GM19193 (cell line): ENCODE data around the gene TNN.

Source experiments
- POLR2A ChIP-seq: IDR thresholded peaks from 4 replicates; pipeline ENCODE4 v1.6.1; 2011; ENCODE audit not compliant: insufficient read depth, insufficient read length; ENCODE audit errors: extremely low read depth

TNN gene

GRCh38 chr1:175089136-175089718 lies 21.6 kb downstream of the TNN start:
- no peak for TF ChIP-seq POLR2A

- TF ChIP-seq POLR2A, result no peak
Observed at GRCh38 chr1:175090780-175091179, 23.1 kb downstream of the TNN start.

- no peak for TF ChIP-seq POLR2A
Observed at GRCh38 chr1:175094626-175095025, 27.0 kb downstream of the TNN start.

- TF ChIP-seq POLR2A, result no peak
Observed at GRCh38 chr1:175095069-175095468, 27.4 kb downstream of the TNN start.

GRCh38 chr1:175095978-175096607 lies 28.5 kb downstream of the TNN start:
- no peak for TF ChIP-seq POLR2A

- no peak for TF ChIP-seq POLR2A
Observed at GRCh38 chr1:175097361-175097760, 29.7 kb downstream of the TNN start.

- TF ChIP-seq POLR2A, result no peak
Observed at GRCh38 chr1:175099916-175100315, 32.3 kb downstream of the TNN start.

- TF ChIP-seq POLR2A, result no peak
Observed at GRCh38 chr1:175114996-175115395, 47.4 kb downstream of the TNN start.

GRCh38 chr1:175116210-175116798 lies 48.7 kb downstream of the TNN start:
- no peak for TF ChIP-seq POLR2A

- TF ChIP-seq POLR2A, result no peak
Observed at GRCh38 chr1:175116903-175117302, 49.3 kb downstream of the TNN start.

GRCh38 chr1:175118375-175119367 lies 51.0 kb downstream of the TNN start:
- TF ChIP-seq POLR2A, result no peak

GRCh38 chr1:175120511-175120910 lies 52.9 kb downstream of the TNN start:
- no peak for TF ChIP-seq POLR2A

GRCh38 chr1:175124861-175125260 lies 57.2 kb downstream of the TNN start:
- TF ChIP-seq POLR2A, result no peak

GRCh38 chr1:175126347-175126746 lies 58.7 kb downstream of the TNN start:
- no peak for TF ChIP-seq POLR2A

GRCh38 chr1:175127565-175127964 lies 59.9 kb downstream of the TNN start:
- TF ChIP-seq POLR2A, result no peak
